Right ventricle myocardium superior (tissue), 1 donor: ENCODE results near the gene SH3BP5. TPM values are rescaled to one million over a fixed set of nuclear protein-coding genes. Genes with fewer than 3 reads are reported as not detected.
"Not testable (repeated sequence)": the region's sequence is repeated elsewhere in the genome, so short reads cannot be mapped to it uniquely, and the experiment has no call there.

Source experiments
- ATAC-seq: fragments of 200-7000 bp; cut with Tn5 transposase; one replicate; pipeline ENCODE4 v1.9.1; 2020; ENCODE audit warnings: mild to moderate bottlenecking; ENCODE audit not compliant: poor library complexity
- DNase-seq: peaks from one replicate; pipeline ENCODE4 v3.0.0-alpha.2; 2020
- intact Hi-C: fragments of 100-400 bp; cut with DNase I; formaldehyde crosslinking; loops from one replicate; pipeline ENCODE4 v1.11.2; 2022
- long read RNA-seq: library from polyadenylated mRNA; unstranded; transcript quantifications from one replicate; pipeline ENCODE4 v2.0.0, GENCODE V29; 2021
- total RNA-seq: library from RNA; stranded (reverse); fragmentation: NEBNext Ultra II Directional; extraction: Animal tissue kit (Norgen Biotek cat#: 25700); gene quantifications from one replicate; pipeline ENCODE4 v1.2.1, GENCODE V29; 2021
- donor health status: DM: no; HTN: yes; CAD: no; lungs with severe emphysema.

SH3BP5 gene
- total RNA-seq = 10.4 TPM
- long read RNA-seq, transcript SH3BP5-202 (9 exons, 2,822 nt) = major isoform, 5 of 9 reads
- long read RNA-seq, partial matches to known transcripts = 4 of 9 reads
- long read RNA-seq, other reads (novel, unspliced or antisense) = 0 of 9 reads

- ATAC-seq (peak; percentile 94), DNase-seq (peak; percentile 88)
- intact Hi-C loops = loop anchor here (5.0 kb wide), 2 partner anchors 60 to 125 kb away; partner anchors contain the start of gene CAPN7
These were observed at the start of gene SH3BP5 for GRCh38 chr3:15332405-15333098. SH3BP5 (minus strand) TSS chr3:15332586; CDS start chr3:15332408, 178 bp downstream.

- no peak for DNase-seq
- no peak for ATAC-seq
- intact Hi-C loops = no loop called here
These were observed 48.8 kb upstream of the SH3BP5 start for GRCh38 chr3:15380980-15381890.

GRCh38 chr3:15377961-15378791 lies 45.8 kb upstream of the SH3BP5 start:
- DNase-seq (peak; percentile 95), ATAC-seq (peak; percentile 98)
- intact Hi-C loops = no loop called here

GRCh38 chr3:15375461-15376000 lies 43.1 kb upstream of the SH3BP5 start:
- no peak for ATAC-seq
- intact Hi-C loops = no loop called here
- DNase-seq = no peak

- intact Hi-C loops = no loop called here
- no peak for ATAC-seq
- no peak for DNase-seq
These were observed 40.5 kb upstream of the SH3BP5 start for GRCh38 chr3:15372918-15373317.

- intact Hi-C loops = loop anchor here (5.0 kb wide), 1 partner anchor 96 kb away; no protein-coding TSS in a partner anchor
- DNase-seq (no peak), ATAC-seq (no peak)
These were observed 36.3 kb upstream of the SH3BP5 start for GRCh38 chr3:15368561-15369135.

- no peak for DNase-seq
- ATAC-seq = no peak
- intact Hi-C loops = loop anchor here (5.0 kb wide), 1 partner anchor 95 kb away; no protein-coding TSS in a partner anchor
These were observed 34.7 kb upstream of the SH3BP5 start for GRCh38 chr3:15367059-15367458.

- intact Hi-C loops, DNase-seq, ATAC-seq: not testable (repeated sequence)
These were observed 31.7 kb upstream of the SH3BP5 start for GRCh38 chr3:15364078-15364477.

- ATAC-seq (no peak), DNase-seq (no peak)
- intact Hi-C loops = no loop called here
These were observed 29.3 kb upstream of the SH3BP5 start for GRCh38 chr3:15361494-15362214.

GRCh38 chr3:15360788-15361493 lies 28.6 kb upstream of the SH3BP5 start:
- DNase-seq (no peak), ATAC-seq (peak; percentile 28)
- intact Hi-C loops = no loop called here

GRCh38 chr3:15359677-15360397 lies 27.5 kb upstream of the SH3BP5 start:
- intact Hi-C loops = no loop called here
- DNase-seq (no peak), ATAC-seq (no peak)

GRCh38 chr3:15356651-15357061 lies 24.3 kb upstream of the SH3BP5 start:
- intact Hi-C loops, ATAC-seq, DNase-seq: not testable (repeated sequence)

GRCh38 chr3:15356176-15356575 lies 23.8 kb upstream of the SH3BP5 start:
- DNase-seq (no peak), ATAC-seq (no peak)
- intact Hi-C loops = no loop called here

GRCh38 chr3:15355086-15355485 lies 22.7 kb upstream of the SH3BP5 start:
- no peak for DNase-seq
- no peak for ATAC-seq
- intact Hi-C loops = no loop called here

- intact Hi-C loops = no loop called here
- ATAC-seq (no peak), DNase-seq (no peak)
These were observed 22.1 kb upstream of the SH3BP5 start for GRCh38 chr3:15354485-15354884.

GRCh38 chr3:15350141-15350540 lies 17.8 kb upstream of the SH3BP5 start:
- DNase-seq (no peak), ATAC-seq (no peak)
- intact Hi-C loops = no loop called here
